HEK293 (cell line): ENCODE data around the gene ANKFN1.

Experiments used
- CTCF ChIA-PET: fragments of 350-600 bp; formaldehyde crosslinking; extraction: SDS; loops from one replicate; lab custom pipeline; 2021; ENCODE audit warnings: antibody characterized with exemption; lab: Yijun Ruan, JAX
- POLR2A ChIA-PET: fragments of 300-600 bp; formaldehyde crosslinking; extraction: SDS; loops from one replicate; lab custom pipeline; 2020; ENCODE audit warnings: antibody characterized with exemption, inconsistent platforms; lab: Yijun Ruan, JAX
- H3K27ac ChIP-seq: fragments of 200-500 bp; sonication (Bioruptor generic); 2 replicates; pipeline ENCODE4 v1.5.1; 2014; ENCODE audit warnings: low read depth, low read length, control low read depth, inconsistent platforms; ENCODE audit errors: extremely low read depth
- H3K36me3 ChIP-seq, 2 experiments: fragments of 200-500 bp in 1 of 2; sonication (Bioruptor generic) in 1 of 2; 1 replicate in 1 of 2; 2 replicates in 1 of 2; pipeline ENCODE4 v1.5.1; 2014 to 2017; ENCODE audit warnings: inconsistent platforms in 2 of 2, low read length in 2 of 2; ENCODE audit not compliant: control insufficient read depth in 2 of 2, insufficient read depth in 1 of 2
- H3K4me1 ChIP-seq: fragments of 200-500 bp; sonication (Bioruptor generic); 2 replicates; pipeline ENCODE4 v1.5.1; 2014; ENCODE audit warnings: mild to moderate bottlenecking, low read length, inconsistent platforms; ENCODE audit not compliant: control insufficient read depth, insufficient read depth
- H3K4me3 ChIP-seq: 2 replicates; pipeline ENCODE4 v1.5.1; 2011; ENCODE audit warnings: low read depth, mild to moderate bottlenecking, control low read depth, low read length, moderate library complexity
- H3K9me3 ChIP-seq: fragments of 200-500 bp; sonication (Bioruptor generic); 2 replicates; pipeline ENCODE4 v1.5.1; 2014; ENCODE audit warnings: low read depth, low read length, inconsistent platforms; ENCODE audit not compliant: control insufficient read depth, insufficient read depth
- FEZF1 ChIP-seq: fragments of 450-650 bp; formaldehyde crosslinking; IDR thresholded peaks from 2 replicates; pipeline ENCODE4 v1.5.1; 2016; ENCODE audit warnings: missing biosample characterization, missing genetic modification characterization
- MZF1 ChIP-seq: fragments of 450-650 bp; formaldehyde crosslinking; IDR thresholded peaks from 2 replicates; pipeline ENCODE4 v1.5.1; 2017; ENCODE audit warnings: missing biosample characterization, missing genetic modification characterization, borderline replicate concordance
- SP2 ChIP-seq: fragments of 450-650 bp; formaldehyde crosslinking; IDR thresholded peaks from 2 replicates; pipeline ENCODE4 v1.5.1; 2016; ENCODE audit warnings: missing biosample characterization, missing genetic modification characterization
- ZNF155 ChIP-seq: fragments of 450-650 bp; formaldehyde crosslinking; IDR thresholded peaks from 2 replicates; pipeline ENCODE4 v1.5.1; 2016; ENCODE audit warnings: missing biosample characterization, missing genetic modification characterization
- ZNF169 ChIP-seq: fragments of 450-650 bp; formaldehyde crosslinking; IDR thresholded peaks from 2 replicates; pipeline ENCODE4 v1.5.1; 2016; ENCODE audit warnings: missing biosample characterization, missing genetic modification characterization
- ZNF174 ChIP-seq: fragments of 450-650 bp; formaldehyde crosslinking; IDR thresholded peaks from 2 replicates; pipeline ENCODE4 v1.5.0; 2017; ENCODE audit warnings: missing biosample characterization, mild to moderate bottlenecking, missing genetic modification characterization
- ZNF221 ChIP-seq: fragments of 450-650 bp; formaldehyde crosslinking; IDR thresholded peaks from 2 replicates; pipeline ENCODE4 v1.5.1; 2017; ENCODE audit warnings: missing biosample characterization, missing genetic modification characterization, borderline replicate concordance
- ZNF571 ChIP-seq: fragments of 450-650 bp; formaldehyde crosslinking; IDR thresholded peaks from 2 replicates; pipeline ENCODE4 v1.5.0; 2017; ENCODE audit warnings: missing biosample characterization, missing genetic modification characterization
- ZNF830 ChIP-seq: fragments of 450-650 bp; IDR thresholded peaks from 2 replicates; pipeline ENCODE4 v1.5.0; 2018; ENCODE audit warnings: missing biosample characterization, missing genetic modification characterization, low read depth, mild to moderate bottlenecking, moderate library complexity
- ZNF843 ChIP-seq: fragments of 450-650 bp; formaldehyde crosslinking; IDR thresholded peaks from 2 replicates; pipeline ENCODE4 v1.5.1; 2016; ENCODE audit warnings: missing biosample characterization, missing genetic modification characterization
- ZXDB ChIP-seq: fragments of 450-650 bp; formaldehyde crosslinking; IDR thresholded peaks from 2 replicates; pipeline ENCODE4 v1.5.1; 2016; ENCODE audit warnings: missing biosample characterization, missing genetic modification characterization
- TF ChIP-seq, protein P1 (sequence below): fragments of 450-650 bp; formaldehyde crosslinking; IDR thresholded peaks from 2 replicates; pipeline ENCODE4 v1.5.1; 2016; ENCODE audit warnings: missing biosample characterization, missing genetic modification characterization
- TF ChIP-seq, protein P2 (sequence below): fragments of 450-650 bp; IDR thresholded peaks from 2 replicates; pipeline ENCODE4 v1.5.1; 2018; ENCODE audit warnings: missing biosample characterization, mild to moderate bottlenecking, missing genetic modification characterization
- TF ChIP-seq, protein P3 (sequence below): fragments of 450-650 bp; formaldehyde crosslinking; IDR thresholded peaks from 2 replicates; pipeline ENCODE4 v1.5.1; 2016; ENCODE audit warnings: missing biosample characterization, missing genetic modification characterization
- TF ChIP-seq, protein P4 (sequence below): fragments of 450-650 bp; formaldehyde crosslinking; IDR thresholded peaks from 2 replicates; pipeline ENCODE4 v1.5.0; 2017; ENCODE audit warnings: missing biosample characterization, missing genetic modification characterization, borderline replicate concordance

ANKFN1 gene

DNA sequence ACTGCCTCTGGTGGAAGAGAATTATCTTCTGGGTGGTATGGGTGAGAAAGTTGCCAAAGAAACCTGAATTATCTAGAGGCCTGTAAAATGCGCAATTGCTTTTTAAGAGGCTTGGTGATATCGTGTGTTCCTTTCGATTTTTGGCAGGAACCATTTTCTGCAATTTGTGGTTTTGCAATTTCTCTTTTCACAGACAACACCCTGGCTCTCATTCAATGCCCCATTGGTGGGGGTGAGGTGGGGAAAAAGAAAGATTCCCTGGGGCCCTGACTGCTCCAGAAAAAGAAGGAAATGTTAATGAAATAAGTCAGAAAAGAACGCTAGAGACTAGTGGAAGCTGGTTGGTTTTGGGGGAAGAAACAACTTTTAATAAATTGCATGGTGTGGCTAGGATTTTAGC lies 77.4 kb downstream of the ANKFN1 start:
- TF ChIP-seq, protein P1, sequence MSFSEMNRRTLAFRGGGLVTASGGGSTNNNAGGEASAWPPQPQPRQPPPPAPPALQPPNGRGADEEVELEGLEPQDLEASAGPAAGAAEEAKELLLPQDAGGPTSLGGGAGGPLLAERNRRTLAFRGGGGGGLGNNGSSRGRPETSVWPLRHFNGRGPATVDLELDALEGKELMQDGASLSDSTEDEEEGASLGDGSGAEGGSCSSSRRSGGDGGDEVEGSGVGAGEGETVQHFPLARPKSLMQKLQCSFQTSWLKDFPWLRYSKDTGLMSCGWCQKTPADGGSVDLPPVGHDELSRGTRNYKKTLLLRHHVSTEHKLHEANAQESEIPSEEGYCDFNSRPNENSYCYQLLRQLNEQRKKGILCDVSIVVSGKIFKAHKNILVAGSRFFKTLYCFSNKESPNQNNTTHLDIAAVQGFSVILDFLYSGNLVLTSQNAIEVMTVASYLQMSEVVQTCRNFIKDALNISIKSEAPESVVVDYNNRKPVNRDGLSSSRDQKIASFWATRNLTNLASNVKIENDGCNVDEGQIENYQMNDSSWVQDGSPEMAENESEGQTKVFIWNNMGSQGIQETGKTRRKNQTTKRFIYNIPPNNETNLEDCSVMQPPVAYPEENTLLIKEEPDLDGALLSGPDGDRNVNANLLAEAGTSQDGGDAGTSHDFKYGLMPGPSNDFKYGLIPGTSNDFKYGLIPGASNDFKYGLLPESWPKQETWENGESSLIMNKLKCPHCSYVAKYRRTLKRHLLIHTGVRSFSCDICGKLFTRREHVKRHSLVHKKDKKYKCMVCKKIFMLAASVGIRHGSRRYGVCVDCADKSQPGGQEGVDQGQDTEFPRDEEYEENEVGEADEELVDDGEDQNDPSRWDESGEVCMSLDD (tag by site-specific recombination) = no peak
- H3K9me3 ChIP-seq = no peaks in the 10 kb centered on the region
- H3K36me3 ChIP-seq = no peaks in the 10 kb centered on the region
- POLR2A ChIA-PET = no interaction called here
- H3K4me3 ChIP-seq = no peak overlapping the region
- CTCF ChIA-PET = no interaction called here
- H3K4me1 ChIP-seq = no peaks in the 10 kb centered on the region
- H3K27ac ChIP-seq = no peak overlapping the region

DNA sequence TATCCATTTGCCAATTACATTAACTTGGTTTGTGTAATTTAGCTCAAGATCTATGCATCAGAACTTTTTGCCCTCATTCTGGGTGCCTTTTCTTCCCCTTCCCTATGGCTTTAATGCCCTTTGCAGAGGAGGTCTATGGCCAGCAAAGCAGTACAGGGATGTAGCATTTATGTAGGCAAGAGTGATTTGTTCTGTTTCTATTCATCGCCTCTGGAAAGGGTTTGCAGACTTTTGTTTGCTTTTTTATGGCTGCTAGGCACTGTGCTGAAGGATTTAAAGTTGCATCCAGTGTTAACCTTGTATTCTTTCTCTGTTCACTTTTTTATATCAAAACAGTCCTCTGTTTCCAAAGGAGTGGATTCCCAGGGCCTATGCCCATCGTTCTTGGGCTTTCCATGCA lies 78.0 kb downstream of the ANKFN1 start:
- POLR2A ChIA-PET = no interaction called here
- Histone ChIP-seq H3K36me3 (no peaks in the 10 kb centered on the region), H3K9me3 (no peaks in the 10 kb centered on the region), H3K4me1 (no peaks in the 10 kb centered on the region)
- CTCF ChIA-PET = interaction anchor here (0.5 kb wide), 1 partner anchor 177 kb away, joined by 4 read pairs; no protein-coding TSS in a partner anchor
- TF ChIP-seq ZNF174 (tag by site-specific recombination) (no peak), ZNF169 (tag by site-specific recombination) (no peak), ZNF843 (tag by site-specific recombination) (no peak), ZNF571 (tag by site-specific recombination) (no peak), SP2 (no peak), ZNF221 (tag by site-specific recombination) (no peak), ZNF155 (tag by site-specific recombination) (no peak), ZXDB (no peak), FEZF1 (tag by site-specific recombination) (no peak), MZF1 (tag by site-specific recombination) (no peak), ZNF830 (tag by site-specific recombination) (no peak)
- TF ChIP-seq, protein P2, sequence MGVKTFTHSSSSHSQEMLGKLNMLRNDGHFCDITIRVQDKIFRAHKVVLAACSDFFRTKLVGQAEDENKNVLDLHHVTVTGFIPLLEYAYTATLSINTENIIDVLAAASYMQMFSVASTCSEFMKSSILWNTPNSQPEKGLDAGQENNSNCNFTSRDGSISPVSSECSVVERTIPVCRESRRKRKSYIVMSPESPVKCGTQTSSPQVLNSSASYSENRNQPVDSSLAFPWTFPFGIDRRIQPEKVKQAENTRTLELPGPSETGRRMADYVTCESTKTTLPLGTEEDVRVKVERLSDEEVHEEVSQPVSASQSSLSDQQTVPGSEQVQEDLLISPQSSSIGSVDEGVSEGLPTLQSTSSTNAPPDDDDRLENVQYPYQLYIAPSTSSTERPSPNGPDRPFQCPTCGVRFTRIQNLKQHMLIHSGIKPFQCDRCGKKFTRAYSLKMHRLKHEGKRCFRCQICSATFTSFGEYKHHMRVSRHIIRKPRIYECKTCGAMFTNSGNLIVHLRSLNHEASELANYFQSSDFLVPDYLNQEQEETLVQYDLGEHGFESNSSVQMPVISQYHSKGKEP (tag by site-specific recombination) = no peak
- TF ChIP-seq, protein P3, sequence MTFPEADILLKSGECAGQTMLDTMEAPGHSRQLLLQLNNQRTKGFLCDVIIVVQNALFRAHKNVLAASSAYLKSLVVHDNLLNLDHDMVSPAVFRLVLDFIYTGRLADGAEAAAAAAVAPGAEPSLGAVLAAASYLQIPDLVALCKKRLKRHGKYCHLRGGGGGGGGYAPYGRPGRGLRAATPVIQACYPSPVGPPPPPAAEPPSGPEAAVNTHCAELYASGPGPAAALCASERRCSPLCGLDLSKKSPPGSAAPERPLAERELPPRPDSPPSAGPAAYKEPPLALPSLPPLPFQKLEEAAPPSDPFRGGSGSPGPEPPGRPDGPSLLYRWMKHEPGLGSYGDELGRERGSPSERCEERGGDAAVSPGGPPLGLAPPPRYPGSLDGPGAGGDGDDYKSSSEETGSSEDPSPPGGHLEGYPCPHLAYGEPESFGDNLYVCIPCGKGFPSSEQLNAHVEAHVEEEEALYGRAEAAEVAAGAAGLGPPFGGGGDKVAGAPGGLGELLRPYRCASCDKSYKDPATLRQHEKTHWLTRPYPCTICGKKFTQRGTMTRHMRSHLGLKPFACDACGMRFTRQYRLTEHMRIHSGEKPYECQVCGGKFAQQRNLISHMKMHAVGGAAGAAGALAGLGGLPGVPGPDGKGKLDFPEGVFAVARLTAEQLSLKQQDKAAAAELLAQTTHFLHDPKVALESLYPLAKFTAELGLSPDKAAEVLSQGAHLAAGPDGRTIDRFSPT (tag by site-specific recombination) = no peak
- TF ChIP-seq, protein P4, sequence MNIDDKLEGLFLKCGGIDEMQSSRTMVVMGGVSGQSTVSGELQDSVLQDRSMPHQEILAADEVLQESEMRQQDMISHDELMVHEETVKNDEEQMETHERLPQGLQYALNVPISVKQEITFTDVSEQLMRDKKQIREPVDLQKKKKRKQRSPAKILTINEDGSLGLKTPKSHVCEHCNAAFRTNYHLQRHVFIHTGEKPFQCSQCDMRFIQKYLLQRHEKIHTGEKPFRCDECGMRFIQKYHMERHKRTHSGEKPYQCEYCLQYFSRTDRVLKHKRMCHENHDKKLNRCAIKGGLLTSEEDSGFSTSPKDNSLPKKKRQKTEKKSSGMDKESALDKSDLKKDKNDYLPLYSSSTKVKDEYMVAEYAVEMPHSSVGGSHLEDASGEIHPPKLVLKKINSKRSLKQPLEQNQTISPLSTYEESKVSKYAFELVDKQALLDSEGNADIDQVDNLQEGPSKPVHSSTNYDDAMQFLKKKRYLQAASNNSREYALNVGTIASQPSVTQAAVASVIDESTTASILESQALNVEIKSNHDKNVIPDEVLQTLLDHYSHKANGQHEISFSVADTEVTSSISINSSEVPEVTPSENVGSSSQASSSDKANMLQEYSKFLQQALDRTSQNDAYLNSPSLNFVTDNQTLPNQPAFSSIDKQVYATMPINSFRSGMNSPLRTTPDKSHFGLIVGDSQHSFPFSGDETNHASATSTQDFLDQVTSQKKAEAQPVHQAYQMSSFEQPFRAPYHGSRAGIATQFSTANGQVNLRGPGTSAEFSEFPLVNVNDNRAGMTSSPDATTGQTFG (tag by site-specific recombination) = no peak
- TF ChIP-seq, all 188 proteins: peak for 0
- Histone ChIP-seq H3K4me3 (no peak overlapping the region), H3K27ac (no peak overlapping the region)
